Stimulated activated CD4-positive, alpha-beta T cell treated with anti-CD3 and anti-CD28 coated beads, Interleukin-1b, Interleukin-23, amount 100 ng/mL, for 48 hours (primary cell): ENCODE measurements around the gene OR1A2.
"Not testable (repeated sequence)": the region's sequence is repeated elsewhere in the genome, so short reads cannot be mapped to it uniquely, and the experiment has no call there.

Experiments used
- DNase-seq: peaks from one replicate; pipeline ENCODE4 v3.0.0-alpha.2; 2020

The OR1A2 gene

DNA sequence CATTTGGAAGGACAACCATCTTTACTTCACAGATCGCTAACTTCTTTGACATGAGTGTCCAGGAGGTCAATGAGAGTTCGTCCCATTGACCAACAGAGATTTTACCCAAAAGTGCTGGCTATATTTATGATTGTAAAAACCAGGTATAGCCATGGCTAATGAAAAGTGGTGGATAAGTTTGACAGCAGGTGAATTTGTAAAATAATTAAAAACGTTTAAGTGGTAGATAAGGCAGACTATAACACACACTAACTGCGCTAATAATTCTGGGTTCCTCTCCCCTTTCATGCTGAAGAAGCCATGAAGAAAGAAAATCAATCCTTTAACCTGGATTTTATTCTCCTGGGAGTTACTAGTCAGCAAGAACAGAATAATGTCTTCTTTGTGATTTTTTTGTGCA is at the start of gene OR1A2:
Gene OR1A2 (plus strand): TSS at position 301 of the 400 bp plus-strand sequence. CDS start 0 bp downstream, at position 301.
- no peak for DNase-seq

DNA sequence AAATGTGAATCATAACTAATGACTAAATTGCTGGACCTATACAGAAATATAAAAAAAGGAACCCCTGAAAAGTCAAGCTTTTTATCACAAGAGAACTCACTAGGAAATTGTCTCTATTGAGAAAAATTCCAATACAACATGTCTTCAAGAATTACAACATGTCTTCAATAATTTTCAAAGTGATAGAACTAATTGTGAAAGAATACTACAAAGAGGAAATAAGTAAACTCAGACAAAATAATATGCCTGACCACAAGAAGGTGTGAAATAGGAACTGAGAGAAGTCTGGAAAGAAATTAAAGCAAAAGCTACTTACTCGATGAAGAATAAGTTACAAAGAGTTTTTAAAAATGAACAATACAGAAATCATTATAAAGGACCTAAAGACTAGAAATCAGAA is 40.1 kb upstream of the OR1A2 start:
- DNase-seq = no peak

GRCh38 chr17:3167574-3167973 is 29.7 kb upstream of the OR1A2 start:
- DNase-seq = no peak

- DNase-seq = no peak
Observed at GRCh38 chr17:3189961-3190360, 7.4 kb upstream of the OR1A2 start.

- no peak for DNase-seq
Observed at GRCh38 chr17:3207367-3207766, 10.0 kb downstream of the OR1A2 start, which contains the start of gene OR1A1. Gene OR1A1, plus strand, starts transcription at chr17:3207667. Its CDS starts 7,954 bp downstream, at chr17:3215621.

DNA sequence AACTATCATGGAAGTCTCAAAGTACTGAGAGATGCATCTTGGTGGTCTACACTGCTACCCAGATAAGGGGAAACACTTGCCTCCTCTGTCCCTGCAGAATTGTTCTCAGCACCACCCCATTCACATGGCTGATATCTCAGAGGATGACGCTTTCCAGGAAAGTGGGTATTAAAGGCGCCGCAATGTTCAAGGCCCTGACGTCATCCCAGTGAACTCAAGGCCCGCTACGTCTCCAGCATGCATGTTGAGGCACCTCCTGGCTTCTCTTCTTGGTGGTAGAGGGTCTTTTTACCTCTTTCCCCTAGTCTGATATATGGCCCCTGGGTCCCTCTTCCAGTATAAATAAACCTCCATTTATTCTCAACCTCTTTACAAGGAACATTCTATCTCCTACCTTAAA is 11.2 kb downstream of the OR1A2 start:
- no peak for DNase-seq

- DNase-seq = no peak
Observed at GRCh38 chr17:3213001-3213400, 15.7 kb downstream of the OR1A2 start.

DNA sequence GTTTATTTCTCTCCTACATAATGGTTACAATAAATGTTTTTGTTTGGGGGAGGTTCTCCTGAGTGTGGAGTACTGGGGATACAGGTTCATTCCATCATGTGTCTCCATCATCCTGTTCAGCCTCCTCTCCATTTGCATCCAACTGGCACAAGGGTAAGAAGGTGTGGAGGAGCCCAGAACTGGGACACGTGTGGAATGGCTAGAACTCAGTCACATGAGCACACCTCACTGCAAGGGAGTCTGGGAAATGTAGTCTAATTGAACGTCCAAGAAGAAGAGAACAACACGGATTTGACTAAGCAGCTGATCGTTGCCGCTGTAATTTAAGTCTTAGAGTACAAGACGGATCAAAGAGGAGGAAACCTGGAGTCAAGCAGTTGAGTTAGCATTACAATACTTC is 16.3 kb downstream of the OR1A2 start:
- DNase-seq = no peak

DNA sequence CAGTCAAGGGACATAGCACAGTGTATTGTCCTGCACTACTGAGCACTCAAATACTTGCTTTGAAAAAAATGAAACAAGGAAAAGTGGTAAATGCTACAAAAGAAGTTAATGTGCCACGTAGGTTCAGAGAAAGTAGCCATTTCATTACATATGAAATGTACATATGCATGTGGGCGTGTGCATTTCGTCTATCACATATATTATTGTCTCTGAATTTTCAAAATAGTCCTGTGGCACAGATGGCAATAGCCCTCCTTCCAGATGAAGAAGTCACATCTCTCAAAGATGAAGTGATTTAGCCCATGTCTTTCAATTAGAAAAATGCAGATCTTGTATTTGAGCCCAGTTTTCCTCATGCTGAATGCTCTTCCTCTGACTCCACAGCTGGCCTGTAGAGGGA is 22.7 kb downstream of the OR1A2 start:
- DNase-seq = not testable (repeated sequence)

DNA sequence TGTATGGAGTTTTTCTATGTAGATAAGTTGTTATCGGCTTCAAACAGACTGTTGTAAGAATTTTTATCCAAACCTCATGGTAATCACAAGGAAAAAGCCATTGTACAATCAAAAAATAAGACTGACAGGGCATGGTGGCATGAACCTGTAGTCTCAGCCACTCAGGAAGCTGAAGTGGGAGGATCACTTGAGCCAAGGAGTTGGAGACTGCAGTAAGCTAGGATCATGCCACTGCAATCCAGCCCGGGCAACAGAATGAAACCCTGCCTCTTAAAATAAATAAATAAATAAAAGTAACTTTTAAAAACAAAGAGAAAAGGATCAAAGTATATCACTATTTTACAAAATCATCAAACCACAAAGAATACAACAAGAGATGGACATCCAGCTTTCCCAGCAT is 24.5 kb downstream of the OR1A2 start:
- no peak for DNase-seq

DNA sequence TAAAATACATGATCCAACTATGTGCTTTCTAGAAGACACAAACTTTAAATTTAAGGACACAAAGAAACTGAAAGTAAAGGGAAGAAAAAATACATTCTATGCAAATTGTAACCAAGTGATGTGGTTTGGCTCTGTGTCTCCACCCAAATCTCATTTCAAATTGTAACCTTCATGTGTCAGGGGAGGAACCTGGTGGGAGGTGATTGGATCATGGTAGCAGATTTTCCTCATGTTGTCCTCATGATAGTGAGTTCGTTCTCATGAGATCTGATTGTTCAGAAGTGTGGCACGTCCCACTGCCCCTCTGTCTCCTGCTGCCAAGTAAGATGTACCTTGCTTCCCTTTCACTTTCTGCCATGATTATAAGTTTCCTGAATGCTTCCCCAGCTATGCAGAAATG is 25.2 kb downstream of the OR1A2 start:
- no peak for DNase-seq

DNA sequence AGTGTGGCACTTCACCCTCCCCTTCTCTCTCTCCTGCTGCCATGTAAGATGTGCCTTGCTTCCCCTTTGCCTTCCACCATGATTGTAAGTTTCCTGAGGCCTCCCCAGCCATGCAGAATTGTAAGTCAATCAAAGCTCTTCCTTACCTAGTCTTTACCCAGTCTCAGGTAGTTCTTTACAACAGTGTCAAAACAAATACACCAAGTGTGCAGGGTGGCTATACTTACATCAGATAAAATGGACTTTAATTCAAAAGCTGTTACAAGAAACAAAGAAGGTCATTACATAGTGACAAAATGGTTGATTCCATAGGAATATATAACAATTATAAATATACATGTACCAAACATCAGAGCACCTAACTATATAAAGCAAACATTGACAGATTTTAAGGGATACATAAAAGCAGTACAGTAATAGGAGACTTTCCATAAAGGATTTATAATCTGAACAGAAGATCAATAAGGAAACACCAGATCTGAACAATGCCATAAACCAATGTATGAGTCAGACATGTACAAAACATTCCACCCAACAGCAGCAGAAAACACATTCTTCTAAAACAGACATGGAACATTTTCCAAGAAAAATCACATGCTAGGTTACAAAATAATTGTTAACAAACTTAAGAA is 27.5 kb downstream of the OR1A2 start:
- not testable (repeated sequence) for DNase-seq

DNA sequence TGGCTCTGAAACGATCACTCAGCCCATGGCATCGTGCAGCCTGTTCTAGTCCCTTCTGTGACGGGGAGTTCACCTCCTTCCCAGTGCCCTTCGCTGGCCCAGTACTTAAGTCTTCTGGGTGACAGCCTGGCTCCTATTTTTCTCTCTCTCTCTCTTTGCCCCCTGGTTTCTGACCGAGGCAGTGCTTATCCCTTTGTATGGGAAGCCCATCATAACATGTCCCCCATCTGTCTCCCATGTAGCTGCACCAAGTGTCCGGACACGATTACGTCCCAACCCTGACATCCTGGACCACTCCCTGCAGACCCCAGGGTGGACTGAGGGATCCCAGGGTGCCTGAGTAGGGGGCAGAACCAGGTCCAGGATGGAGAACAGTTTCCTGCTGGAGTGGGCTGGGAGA is 35.0 kb downstream of the OR1A2 start:
- DNase-seq = not testable (repeated sequence)

DNA sequence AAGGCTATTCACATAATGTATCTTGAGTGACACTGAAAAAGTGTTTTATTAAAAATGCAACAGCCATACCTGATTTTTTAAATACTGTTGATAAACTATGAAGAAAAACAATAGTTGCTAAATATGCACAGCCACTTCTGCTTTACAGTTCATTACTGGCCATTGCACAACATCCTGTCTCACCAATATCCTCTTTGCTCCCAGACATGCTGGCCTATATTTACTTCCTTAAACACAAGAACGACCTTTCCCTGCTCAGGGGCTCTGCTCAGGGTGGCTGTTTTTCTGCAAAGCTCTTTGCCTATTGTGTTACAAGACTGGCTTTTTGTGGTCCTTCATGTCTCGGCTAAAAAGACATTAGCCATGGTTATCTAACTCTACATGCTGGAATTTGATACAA is 41.4 kb downstream of the OR1A2 start:
- DNase-seq = not testable (repeated sequence)

GRCh38 chr17:3241044-3241443 is 43.7 kb downstream of the OR1A2 start:
- not testable (repeated sequence) for DNase-seq

DNA sequence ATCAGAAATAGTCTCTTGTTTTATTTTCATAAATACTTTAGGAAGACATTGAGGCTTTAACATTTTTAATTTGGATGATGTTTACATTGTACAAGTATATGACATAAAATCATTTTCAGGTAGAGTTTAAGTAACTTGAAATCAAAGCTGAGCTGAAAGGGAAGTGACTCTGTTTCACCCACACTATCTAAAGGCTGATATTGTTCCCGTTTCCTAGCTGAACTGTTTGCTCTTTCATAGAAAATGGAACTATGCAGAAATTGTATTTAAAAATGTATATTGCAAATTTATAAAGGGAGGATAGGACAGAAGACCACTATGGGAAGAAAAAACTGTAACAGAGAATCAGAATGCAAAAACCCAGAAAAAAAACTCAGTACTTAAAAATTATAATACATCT is 47.5 kb downstream of the OR1A2 start:
- not testable (repeated sequence) for DNase-seq
